SK-N-SH (cell line): Measurements from ENCODE around the gene NEBL. TPM values are rescaled to one million over a fixed set of nuclear protein-coding genes. Genes with fewer than 3 reads are reported as not detected.

Experiments used
- CTCF ChIA-PET: fragments of 300-600, 350-600 bp; formaldehyde crosslinking; extraction: SDS; loops from one replicate; lab custom pipeline; 2021; lab: Yijun Ruan, JAX
- POLR2A ChIA-PET: fragments of 350-600 bp; sonication (Branson Sonifier 250); formaldehyde crosslinking; extraction: SDS; loops from one replicate; lab custom pipeline; 2020; ENCODE audit warnings: antibody characterized with exemption, inconsistent platforms; lab: Yijun Ruan, JAX
- DNase-seq: peaks from one replicate; pipeline ENCODE4 v3.0.0; 2012
- H2AFZ ChIP-seq: fragments of 200-600 bp; sonication (generic); 2 replicates; pipeline ENCODE4 v1.8.1; 2016; ENCODE audit warnings: antibody characterized with exemption, mild to moderate bottlenecking, low read depth
- H3F3A ChIP-seq: fragments of 200-600 bp; sonication (generic); replicated peaks from 2 replicates; pipeline ENCODE3; 2016; ENCODE audit warnings: antibody characterized with exemption, mild to moderate bottlenecking; ENCODE audit not compliant: insufficient read depth
- H3K27ac ChIP-seq, 2 experiments: fragments of 200-500 bp in 1 of 2; fragments of 200-600 bp in 1 of 2; sonication (Bioruptor generic) in 1 of 2; sonication (generic), shearing (Covaris generic) in 1 of 2; 2 replicates each; pipeline versions ENCODE4 v1.5.1 to v1.6.1; 2014 to 2016; ENCODE audit warnings: low read depth in 2 of 2, inconsistent platforms in 1 of 2, low read length in 1 of 2, mild to moderate bottlenecking in 1 of 2, mixed read lengths in 1 of 2
- H3K27me3 ChIP-seq: fragments of 200-600 bp; sonication (generic), shearing (Covaris generic); 2 replicates; pipeline ENCODE4 v1.6.1; 2016; ENCODE audit warnings: mixed run types; ENCODE audit not compliant: insufficient read depth
- H3K36me3 ChIP-seq, 2 experiments: fragments of 200-500 bp in 1 of 2; fragments of 200-600 bp in 1 of 2; sonication (Bioruptor generic) in 1 of 2; sonication (generic) in 1 of 2; replicated peaks in 1 of 2; 2 replicates each; pipeline versions ENCODE3 to v1.5.1; 2014 to 2016; ENCODE audit warnings: low read length in 1 of 2, mild to moderate bottlenecking in 1 of 2; ENCODE audit not compliant: insufficient read depth in 2 of 2, control insufficient read depth in 1 of 2
- H3K4me1 ChIP-seq, 2 experiments: fragments of 200-500 bp in 1 of 2; fragments of 200-600 bp in 1 of 2; sonication (Bioruptor generic) in 1 of 2; sonication (generic), shearing (Covaris generic) in 1 of 2; 2 replicates each; pipeline versions ENCODE4 v1.5.1 to v1.6.1; 2014 to 2016; ENCODE audit warnings: low read depth in 1 of 2, low read length in 1 of 2, mixed run types in 1 of 2; ENCODE audit not compliant: insufficient read depth in 2 of 2, control insufficient read depth in 1 of 2
- H3K4me2 ChIP-seq: fragments of 200-600 bp; sonication (generic), shearing (Covaris generic); 2 replicates; pipeline ENCODE4 v1.6.1; 2017; ENCODE audit warnings: mixed run types
- H3K4me3 ChIP-seq, 2 experiments: fragments of 200-500 bp in 1 of 2; fragments of 200-600 bp in 1 of 2; sonication (Bioruptor generic) in 1 of 2; sonication (generic), shearing (Covaris generic) in 1 of 2; 2 replicates each; pipeline versions ENCODE4 v1.5.1 to v1.8.1; 2014 to 2016; ENCODE audit warnings: low read depth in 2 of 2, inconsistent platforms in 1 of 2, low read length in 1 of 2, mild to moderate bottlenecking in 1 of 2, mixed read lengths in 1 of 2, moderate library complexity in 1 of 2
- H3K79me2 ChIP-seq: fragments of 200-600 bp; sonication (generic); 2 replicates; pipeline ENCODE4 v1.8.1; 2017; ENCODE audit warnings: mild to moderate bottlenecking; ENCODE audit not compliant: insufficient read depth
- H3K9ac ChIP-seq: fragments of 200-600 bp; sonication (generic); 2 replicates; pipeline ENCODE4 v1.6.1; 2017; ENCODE audit warnings: mixed run types
- H3K9me2 ChIP-seq: fragments of 200-600 bp; sonication (generic); 2 replicates; pipeline ENCODE4 v1.6.1; 2017; ENCODE audit warnings: mixed run types
- H3K9me3 ChIP-seq: fragments of 200-600 bp; sonication (generic); 2 replicates; pipeline ENCODE4 v1.6.1; 2017; ENCODE audit warnings: mixed run types, mild to moderate bottlenecking, moderate library complexity
- H4K20me1 ChIP-seq: fragments of 200-600 bp; sonication (generic); 2 replicates; pipeline ENCODE4 v1.6.1; 2017; ENCODE audit warnings: mild to moderate bottlenecking, mixed run types; ENCODE audit not compliant: insufficient read depth
- FOSL2 ChIP-seq: IDR thresholded peaks from 2 replicates; pipeline ENCODE4 v1.4.0; 2012; ENCODE audit warnings: low read depth, mild to moderate bottlenecking, moderate library complexity, borderline replicate concordance
- FOXJ3 ChIP-seq: sonication (generic); formaldehyde crosslinking; IDR thresholded peaks from 2 replicates; pipeline ENCODE4 v1.5.1; 2020; ENCODE audit warnings: mild to moderate bottlenecking, missing genetic modification reagents
- IRF3 ChIP-seq: fragments of 150-350 bp; IDR thresholded peaks from 2 replicates; pipeline ENCODE4 v1.6.1; 2016; ENCODE audit warnings: mild to moderate bottlenecking, low read depth, low read length
- RAD21 ChIP-seq: IDR thresholded peaks from 2 replicates; pipeline ENCODE4 v1.6.1; 2012; ENCODE audit warnings: mild to moderate bottlenecking, low read length
- REST ChIP-seq: IDR thresholded peaks from 2 replicates; pipeline ENCODE4 v1.6.1; 2012; ENCODE audit warnings: mild to moderate bottlenecking, low read depth, low read length, moderate library complexity
- TEAD4 ChIP-seq: IDR thresholded peaks from 2 replicates; pipeline ENCODE4 v1.4.0; 2012; ENCODE audit warnings: mild to moderate bottlenecking, borderline replicate concordance; ENCODE audit not compliant: insufficient read depth
- WGBS: methylation state at CpG from one replicate; pipeline ENCODE4 v1.1.6; 2017; ENCODE audit warnings: low lambda C conversion rate; 5-methylcytosine and 5-hydroxymethylcytosine counted together
- polyA plus RNA-seq, 3 experiments: library from polyadenylated mRNA; depleted of rRNA; stranded (reverse); fragments of >200 nt; gene quantifications; 2 replicates each; pipeline ENCODE4 v1.2.3, GENCODE V29; 2012

The NEBL gene
- polyA plus RNA-seq, 1 of the 3 experiments (the other 2 are of a cell fraction), result 0.58 TPM

- Histone ChIP-seq H3K4me3 (no peak overlapping the region), H2AFZ (no peak overlapping the region), H3K36me3 (no peaks in the 10 kb centered on the region), H3K79me2 (no peaks in the 10 kb centered on the region), H3K9ac (no peak overlapping the region), H3K4me1 (no peaks in the 10 kb centered on the region), H3F3A (no peaks in the 10 kb centered on the region), H3K4me2 (no peak overlapping the region), H3K9me2 (no peaks in the 10 kb centered on the region), H3K9me3 (no peaks in the 10 kb centered on the region), H3K27me3 (no peaks in the 10 kb centered on the region), H4K20me1 (no peaks in the 10 kb centered on the region), H3K27ac (no peak overlapping the region)
- ChIA-PET CTCF (interaction anchor here (0.6 to 1.6 kb wide), 2 partner anchors 8 to 528 kb away, joined by 3 to 6 read pairs; no protein-coding TSS in a partner anchor), POLR2A (no interaction called here)
- WGBS, result 17% methylated on average over 2 of the region's 2 CpGs
- no peak for DNase-seq
- TF ChIP-seq REST, result no peak
- TF ChIP-seq IRF3, result no peak
- TF ChIP-seq RAD21, result no peak
- TF ChIP-seq FOSL2, result no peak
- no peak for TF ChIP-seq FOXJ3 (CRISPR knock-in tag)
Observed at GRCh38 chr10:20760460-20760859, 136.7 kb downstream of the NEBL start.

- peaks cover 0 to 3% of the 10 kb centered on the region in 2 experiments; a peak in 2 of 4 replicates for H3K4me1 ChIP-seq
- H3K36me3 ChIP-seq, result no peaks in the 10 kb centered on the region
- H2AFZ ChIP-seq, result no peak overlapping the region
- no peak overlapping the region for H3K4me2 ChIP-seq
- no peaks in the 10 kb centered on the region for H3K27me3 ChIP-seq
- H3K27ac ChIP-seq, result no peak overlapping the region
- no peak overlapping the region for H3K9ac ChIP-seq
- 0 out of 2 replicates have a peak, but pooled peaks cover 2% of the 10 kb centered on the region for H3K9me3 ChIP-seq
- H3K9me2 ChIP-seq, result no peaks in the 10 kb centered on the region
- no peak for DNase-seq
- H3K79me2 ChIP-seq, result no peaks in the 10 kb centered on the region
- no peak for TF ChIP-seq TEAD4
- H3F3A ChIP-seq, result no peaks in the 10 kb centered on the region
- ChIA-PET POLR2A (no interaction called here), CTCF (no interaction called here)
- H3K4me3 ChIP-seq, result no peak overlapping the region
- H4K20me1 ChIP-seq, result no peaks in the 10 kb centered on the region
- WGBS, result 7% methylated on average over 2 of the region's 2 CpGs
Observed at GRCh38 chr10:20748551-20748950, 148.6 kb downstream of the NEBL start.
